Stimulated activated CD4-positive, alpha-beta T cell treated with anti-CD3 and anti-CD28 coated beads, Interleukin-1b, Interleukin-23, amount 100 ng/mL, for 1 hour (primary cell): ENCODE results near the gene YIF1A.

ENCODE experiments used
- DNase-seq, 2 donors: peaks; one replicate each; pipeline ENCODE4 v3.0.0-alpha.2; 2020; ENCODE audit warnings: low read depth in 2 of 2

Gene YIF1A

GRCh38 chr11:66243782-66244535 is 45.0 kb downstream of the YIF1A start:
- DNase-seq: no peak

- no peak for DNase-seq
Observed at GRCh38 chr11:66242095-66242765, 46.7 kb downstream of the YIF1A start.

- no peak for DNase-seq
Observed at GRCh38 chr11:66240781-66241136, 48.2 kb downstream of the YIF1A start.

- DNase-seq: no peak
Observed at GRCh38 chr11:66239998-66240780, 48.8 kb downstream of the YIF1A start.

- no peak for DNase-seq
Observed at GRCh38 chr11:66239511-66239910, 49.4 kb downstream of the YIF1A start.

GRCh38 chr11:66238786-66239413 is 50.0 kb downstream of the YIF1A start:
- no peak for DNase-seq

- no peak for DNase-seq
Observed at GRCh38 chr11:66237867-66238266, 51.1 kb downstream of the YIF1A start.

- DNase-seq: no peak
Observed at GRCh38 chr11:66235141-66235540, 53.8 kb downstream of the YIF1A start.
